SK-N-SH (cell line): ENCODE measurements around the gene RELT. TPM values are rescaled to one million over a fixed set of nuclear protein-coding genes. Genes with fewer than 3 reads are reported as not detected.

Source experiments
- CTCF ChIA-PET: fragments of 300-600, 350-600 bp; formaldehyde crosslinking; extraction: SDS; loops from one replicate; lab custom pipeline; 2021; lab: Yijun Ruan, JAX
- POLR2A ChIA-PET: fragments of 350-600 bp; sonication (Branson Sonifier 250); formaldehyde crosslinking; extraction: SDS; loops from one replicate; lab custom pipeline; 2020; ENCODE audit warnings: antibody characterized with exemption, inconsistent platforms; lab: Yijun Ruan, JAX
- DNase-seq: peaks from one replicate; pipeline ENCODE4 v3.0.0; 2012
- H2AFZ ChIP-seq: fragments of 200-600 bp; sonication (generic); 2 replicates; pipeline ENCODE4 v1.8.1; 2016; ENCODE audit warnings: antibody characterized with exemption, mild to moderate bottlenecking, low read depth
- H3F3A ChIP-seq: fragments of 200-600 bp; sonication (generic); replicated peaks from 2 replicates; pipeline ENCODE3; 2016; ENCODE audit warnings: antibody characterized with exemption, mild to moderate bottlenecking; ENCODE audit not compliant: insufficient read depth
- H3K27ac ChIP-seq, 2 experiments: fragments of 200-500 bp in 1 of 2; fragments of 200-600 bp in 1 of 2; sonication (Bioruptor generic) in 1 of 2; sonication (generic), shearing (Covaris generic) in 1 of 2; 2 replicates each; pipeline versions ENCODE4 v1.5.1 to v1.6.1; 2014 to 2016; ENCODE audit warnings: low read depth in 2 of 2, inconsistent platforms in 1 of 2, low read length in 1 of 2, mild to moderate bottlenecking in 1 of 2, mixed read lengths in 1 of 2
- H3K27me3 ChIP-seq: fragments of 200-600 bp; sonication (generic), shearing (Covaris generic); 2 replicates; pipeline ENCODE4 v1.6.1; 2016; ENCODE audit warnings: mixed run types; ENCODE audit not compliant: insufficient read depth
- H3K36me3 ChIP-seq, 2 experiments: fragments of 200-500 bp in 1 of 2; fragments of 200-600 bp in 1 of 2; sonication (Bioruptor generic) in 1 of 2; sonication (generic) in 1 of 2; replicated peaks in 1 of 2; 2 replicates each; pipeline versions ENCODE3 to v1.5.1; 2014 to 2016; ENCODE audit warnings: low read length in 1 of 2, mild to moderate bottlenecking in 1 of 2; ENCODE audit not compliant: insufficient read depth in 2 of 2, control insufficient read depth in 1 of 2
- H3K4me1 ChIP-seq, 2 experiments: fragments of 200-500 bp in 1 of 2; fragments of 200-600 bp in 1 of 2; sonication (Bioruptor generic) in 1 of 2; sonication (generic), shearing (Covaris generic) in 1 of 2; 2 replicates each; pipeline versions ENCODE4 v1.5.1 to v1.6.1; 2014 to 2016; ENCODE audit warnings: low read depth in 1 of 2, low read length in 1 of 2, mixed run types in 1 of 2; ENCODE audit not compliant: insufficient read depth in 2 of 2, control insufficient read depth in 1 of 2
- H3K4me2 ChIP-seq: fragments of 200-600 bp; sonication (generic), shearing (Covaris generic); 2 replicates; pipeline ENCODE4 v1.6.1; 2017; ENCODE audit warnings: mixed run types
- H3K4me3 ChIP-seq, 2 experiments: fragments of 200-500 bp in 1 of 2; fragments of 200-600 bp in 1 of 2; sonication (Bioruptor generic) in 1 of 2; sonication (generic), shearing (Covaris generic) in 1 of 2; 2 replicates each; pipeline versions ENCODE4 v1.5.1 to v1.8.1; 2014 to 2016; ENCODE audit warnings: low read depth in 2 of 2, inconsistent platforms in 1 of 2, low read length in 1 of 2, mild to moderate bottlenecking in 1 of 2, mixed read lengths in 1 of 2, moderate library complexity in 1 of 2
- H3K79me2 ChIP-seq: fragments of 200-600 bp; sonication (generic); 2 replicates; pipeline ENCODE4 v1.8.1; 2017; ENCODE audit warnings: mild to moderate bottlenecking; ENCODE audit not compliant: insufficient read depth
- H3K9ac ChIP-seq: fragments of 200-600 bp; sonication (generic); 2 replicates; pipeline ENCODE4 v1.6.1; 2017; ENCODE audit warnings: mixed run types
- H3K9me2 ChIP-seq: fragments of 200-600 bp; sonication (generic); 2 replicates; pipeline ENCODE4 v1.6.1; 2017; ENCODE audit warnings: mixed run types
- H3K9me3 ChIP-seq: fragments of 200-600 bp; sonication (generic); 2 replicates; pipeline ENCODE4 v1.6.1; 2017; ENCODE audit warnings: mixed run types, mild to moderate bottlenecking, moderate library complexity
- H4K20me1 ChIP-seq: fragments of 200-600 bp; sonication (generic); 2 replicates; pipeline ENCODE4 v1.6.1; 2017; ENCODE audit warnings: mild to moderate bottlenecking, mixed run types; ENCODE audit not compliant: insufficient read depth
- ELF1 ChIP-seq: IDR thresholded peaks from 2 replicates; pipeline ENCODE4 v1.4.0; 2012
- RAD21 ChIP-seq: IDR thresholded peaks from 2 replicates; pipeline ENCODE4 v1.6.1; 2012; ENCODE audit warnings: mild to moderate bottlenecking, low read length
- RCOR1 ChIP-seq: fragments of 150-350 bp; IDR thresholded peaks from 2 replicates; pipeline ENCODE4 v1.6.1; 2017; ENCODE audit warnings: antibody characterized with exemption, low read length
- RXRA ChIP-seq: IDR thresholded peaks from 2 replicates; pipeline ENCODE4 v1.4.0; 2012; ENCODE audit warnings: low read depth, mild to moderate bottlenecking, borderline replicate concordance
- SIN3A ChIP-seq: IDR thresholded peaks from 2 replicates; pipeline ENCODE4 v1.6.1; 2012; ENCODE audit warnings: low read depth, mild to moderate bottlenecking, low read length, moderate library complexity, borderline replicate concordance
- TAF1 ChIP-seq: IDR thresholded peaks from 2 replicates; pipeline ENCODE4 v1.6.1; 2012; ENCODE audit warnings: low read depth, mild to moderate bottlenecking, low read length, moderate library complexity, borderline replicate concordance
- WGBS: methylation state at CpG from one replicate; pipeline ENCODE4 v1.1.6; 2017; ENCODE audit warnings: low lambda C conversion rate; 5-methylcytosine and 5-hydroxymethylcytosine counted together
- polyA plus RNA-seq, 3 experiments: library from polyadenylated mRNA; depleted of rRNA; stranded (reverse); fragments of >200 nt; gene quantifications; 2 replicates each; pipeline ENCODE4 v1.2.3, GENCODE V29; 2012
- TF ChIP-seq, protein P1 (sequence below): IDR thresholded peaks from 2 replicates; pipeline ENCODE4; 2012
- TF ChIP-seq, protein P2 (sequence below): fragments of 150-350 bp; IDR thresholded peaks from 2 replicates; pipeline ENCODE4 v1.6.1; 2016; ENCODE audit warnings: mild to moderate bottlenecking, low read depth, low read length
- TF ChIP-seq, protein P3 (sequence below): IDR thresholded peaks from 2 replicates; pipeline ENCODE4 v1.4.0; 2012; ENCODE audit warnings: low read depth, borderline replicate concordance

The RELT gene
- polyA plus RNA-seq, 1 of the 3 experiments (the other 2 are of a cell fraction) = 4.3 TPM

DNA sequence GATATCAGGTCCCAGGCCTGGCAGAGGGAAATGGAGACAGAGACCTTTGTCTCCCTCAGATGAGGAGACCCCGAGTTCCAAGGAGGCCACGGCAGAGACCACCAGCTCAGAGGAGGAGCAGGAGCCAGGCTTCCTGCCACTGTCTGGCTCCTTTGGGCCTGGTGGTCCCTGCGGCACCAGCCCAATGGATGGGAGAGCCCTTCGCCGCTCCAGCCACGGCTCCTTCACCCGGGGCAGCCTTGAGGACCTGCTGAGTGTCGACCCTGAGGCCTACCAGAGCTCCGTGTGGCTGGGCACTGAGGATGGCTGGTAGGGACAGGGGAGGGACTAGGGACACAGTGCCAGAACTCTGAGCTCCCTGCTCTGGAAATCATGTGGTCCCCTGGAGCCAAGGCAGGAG, 13.1 kb upstream of the RELT start:
- 92% methylated on average over 2 of the region's 9 CpGs for WGBS
- no peaks in the 10 kb centered on the region for H3K27me3 ChIP-seq
- H2AFZ ChIP-seq = no peak overlapping the region
- no peak for DNase-seq
- no peak overlapping the region for H3K27ac ChIP-seq
- H4K20me1 ChIP-seq = no peaks in the 10 kb centered on the region
- H3K4me1 ChIP-seq = peaks cover 0 to 10% of the 10 kb centered on the region in 2 experiments; a peak in 1 of 4 replicates
- peaks cover 4% of the 10 kb centered on the region for H3F3A ChIP-seq
- no peak overlapping the region for H3K9ac ChIP-seq
- no peak overlapping the region for H3K4me3 ChIP-seq
- no peaks in the 10 kb centered on the region for H3K9me2 ChIP-seq
- CTCF ChIA-PET = interaction anchor here (0.7 to 22.4 kb wide), 10 partner anchors 8 to 298 kb away, joined by 3 to 313 read pairs (median 6); partner anchors contain the start of gene RELT
- H3K9me3 ChIP-seq = no peaks in the 10 kb centered on the region
- TF ChIP-seq RAD21 = no peak
- TF ChIP-seq, protein P1, sequence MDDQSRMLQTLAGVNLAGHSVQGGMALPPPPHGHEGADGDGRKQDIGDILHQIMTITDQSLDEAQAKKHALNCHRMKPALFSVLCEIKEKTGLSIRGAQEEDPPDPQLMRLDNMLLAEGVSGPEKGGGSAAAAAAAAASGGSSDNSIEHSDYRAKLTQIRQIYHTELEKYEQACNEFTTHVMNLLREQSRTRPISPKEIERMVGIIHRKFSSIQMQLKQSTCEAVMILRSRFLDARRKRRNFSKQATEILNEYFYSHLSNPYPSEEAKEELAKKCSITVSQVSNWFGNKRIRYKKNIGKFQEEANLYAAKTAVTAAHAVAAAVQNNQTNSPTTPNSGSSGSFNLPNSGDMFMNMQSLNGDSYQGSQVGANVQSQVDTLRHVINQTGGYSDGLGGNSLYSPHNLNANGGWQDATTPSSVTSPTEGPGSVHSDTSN = no peak
- TF ChIP-seq, all 33 proteins: peak for 0
- H3K4me2 ChIP-seq = no peak overlapping the region
- peaks cover 35 to 76% of the 10 kb centered on the region in 2 experiments for H3K36me3 ChIP-seq
- no peaks in the 10 kb centered on the region for H3K79me2 ChIP-seq
- POLR2A ChIA-PET = no interaction called here

DNA sequence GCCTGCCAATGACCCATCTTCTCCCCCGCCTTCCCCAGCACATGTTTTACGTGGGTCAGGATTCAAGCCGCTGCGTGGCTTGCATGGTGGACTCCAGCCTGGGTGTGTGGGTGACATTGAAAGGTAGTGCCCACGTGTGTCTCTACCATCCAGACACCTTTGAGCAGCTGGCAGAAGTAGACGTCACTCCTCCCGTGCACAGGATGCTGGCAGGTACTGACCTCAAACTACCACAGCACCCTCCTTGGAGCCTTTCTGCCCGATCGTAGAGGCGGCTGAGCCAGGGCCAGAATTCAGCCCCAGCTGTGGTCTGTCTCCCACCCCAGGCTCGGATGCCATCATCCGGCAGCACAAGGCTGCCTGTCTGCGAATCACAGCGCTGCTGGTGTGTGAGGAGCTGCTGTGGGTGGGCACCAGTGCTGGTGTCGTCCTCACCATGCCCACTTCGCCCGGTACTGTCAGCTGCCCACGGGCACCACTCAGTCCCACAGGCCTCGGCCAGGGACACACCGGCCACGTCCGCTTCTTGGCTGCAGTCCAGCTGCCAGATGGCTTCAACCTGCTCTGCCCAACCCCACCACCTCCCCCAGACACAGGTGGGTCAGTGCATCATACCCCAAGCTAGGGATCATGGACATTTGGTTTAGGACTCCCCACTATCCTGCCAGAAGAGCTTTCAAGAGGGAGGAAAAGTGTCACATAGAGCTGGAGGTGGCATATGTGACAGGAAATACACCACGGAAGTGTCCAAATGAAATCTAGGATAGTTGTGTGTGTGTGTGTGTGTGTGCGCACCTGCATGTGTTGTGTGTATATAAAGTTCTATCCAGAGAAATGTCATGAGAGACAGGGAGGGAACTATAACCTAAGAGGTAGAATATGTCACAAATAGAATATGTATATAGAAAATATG, 10.6 kb upstream of the RELT start:
- TF ChIP-seq SIN3A = no peak
- TF ChIP-seq TAF1 = no peak
- TF ChIP-seq, protein P2, sequence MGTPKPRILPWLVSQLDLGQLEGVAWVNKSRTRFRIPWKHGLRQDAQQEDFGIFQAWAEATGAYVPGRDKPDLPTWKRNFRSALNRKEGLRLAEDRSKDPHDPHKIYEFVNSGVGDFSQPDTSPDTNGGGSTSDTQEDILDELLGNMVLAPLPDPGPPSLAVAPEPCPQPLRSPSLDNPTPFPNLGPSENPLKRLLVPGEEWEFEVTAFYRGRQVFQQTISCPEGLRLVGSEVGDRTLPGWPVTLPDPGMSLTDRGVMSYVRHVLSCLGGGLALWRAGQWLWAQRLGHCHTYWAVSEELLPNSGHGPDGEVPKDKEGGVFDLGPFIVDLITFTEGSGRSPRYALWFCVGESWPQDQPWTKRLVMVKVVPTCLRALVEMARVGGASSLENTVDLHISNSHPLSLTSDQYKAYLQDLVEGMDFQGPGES = no peak
- TF ChIP-seq ELF1 = no peak
- TF ChIP-seq, protein P3, sequence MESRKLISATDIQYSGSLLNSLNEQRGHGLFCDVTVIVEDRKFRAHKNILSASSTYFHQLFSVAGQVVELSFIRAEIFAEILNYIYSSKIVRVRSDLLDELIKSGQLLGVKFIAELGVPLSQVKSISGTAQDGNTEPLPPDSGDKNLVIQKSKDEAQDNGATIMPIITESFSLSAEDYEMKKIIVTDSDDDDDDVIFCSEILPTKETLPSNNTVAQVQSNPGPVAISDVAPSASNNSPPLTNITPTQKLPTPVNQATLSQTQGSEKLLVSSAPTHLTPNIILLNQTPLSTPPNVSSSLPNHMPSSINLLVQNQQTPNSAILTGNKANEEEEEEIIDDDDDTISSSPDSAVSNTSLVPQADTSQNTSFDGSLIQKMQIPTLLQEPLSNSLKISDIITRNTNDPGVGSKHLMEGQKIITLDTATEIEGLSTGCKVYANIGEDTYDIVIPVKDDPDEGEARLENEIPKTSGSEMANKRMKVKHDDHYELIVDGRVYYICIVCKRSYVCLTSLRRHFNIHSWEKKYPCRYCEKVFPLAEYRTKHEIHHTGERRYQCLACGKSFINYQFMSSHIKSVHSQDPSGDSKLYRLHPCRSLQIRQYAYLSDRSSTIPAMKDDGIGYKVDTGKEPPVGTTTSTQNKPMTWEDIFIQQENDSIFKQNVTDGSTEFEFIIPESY = no peak
- no peak for TF ChIP-seq RXRA
- TF ChIP-seq RCOR1 = no peak
- WGBS = 89% methylated on average over 12 of the region's 24 CpGs
- no peaks in the 10 kb centered on the region for H3K9me2 ChIP-seq
- H3K9me3 ChIP-seq = no peaks in the 10 kb centered on the region
- ChIA-PET POLR2A (interaction anchor here (1.0 kb wide), 1 partner anchor 57 kb away, joined by 3 read pairs; no protein-coding TSS in a partner anchor), CTCF (interaction anchor here (1.0 to 22.4 kb wide), 7 partner anchors 9 to 295 kb away, joined by 3 to 313 read pairs (median 3); no protein-coding TSS in a partner anchor)
- peaks cover 31 to 65% of the 10 kb centered on the region in 2 experiments for H3K36me3 ChIP-seq
- H3K4me1 ChIP-seq = peaks cover 0 to 10% of the 10 kb centered on the region in 2 experiments; a peak in 1 of 4 replicates
- no peak overlapping the region for H3K4me2 ChIP-seq
- peaks cover 4% of the 10 kb centered on the region for H3F3A ChIP-seq
- no peak overlapping the region for H2AFZ ChIP-seq
- H3K27me3 ChIP-seq = no peaks in the 10 kb centered on the region
- H3K79me2 ChIP-seq = no peaks in the 10 kb centered on the region
- no peak overlapping the region for H3K4me3 ChIP-seq
- no peaks in the 10 kb centered on the region for H4K20me1 ChIP-seq
- DNase-seq = no peak
- H3K9ac ChIP-seq = no peak overlapping the region
- no peak overlapping the region; a peak in 1 of 4 replicates for H3K27ac ChIP-seq
